ENCODE results near the gene NFE2L2.

DNA sequence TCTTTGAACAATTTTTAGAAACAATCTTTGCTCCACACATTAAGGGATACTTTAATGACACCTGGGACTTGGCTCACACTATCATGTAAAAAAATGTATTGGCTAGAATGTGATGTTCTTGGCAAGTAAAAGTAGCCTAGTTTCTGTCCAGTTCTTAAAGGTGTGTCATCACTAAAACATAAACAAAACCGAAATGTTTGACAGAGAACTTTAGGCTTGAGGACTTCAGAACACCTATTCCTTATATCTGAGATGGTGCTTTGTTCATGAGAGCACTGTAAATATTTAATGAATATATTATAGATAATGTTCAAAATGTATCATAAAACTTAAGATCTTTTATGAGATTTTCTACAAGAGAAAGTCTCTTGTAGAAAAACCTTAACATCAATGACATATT is 71.7 kb downstream of the NFE2L2 start:
- TF ChIP-seq, protein P1, sequence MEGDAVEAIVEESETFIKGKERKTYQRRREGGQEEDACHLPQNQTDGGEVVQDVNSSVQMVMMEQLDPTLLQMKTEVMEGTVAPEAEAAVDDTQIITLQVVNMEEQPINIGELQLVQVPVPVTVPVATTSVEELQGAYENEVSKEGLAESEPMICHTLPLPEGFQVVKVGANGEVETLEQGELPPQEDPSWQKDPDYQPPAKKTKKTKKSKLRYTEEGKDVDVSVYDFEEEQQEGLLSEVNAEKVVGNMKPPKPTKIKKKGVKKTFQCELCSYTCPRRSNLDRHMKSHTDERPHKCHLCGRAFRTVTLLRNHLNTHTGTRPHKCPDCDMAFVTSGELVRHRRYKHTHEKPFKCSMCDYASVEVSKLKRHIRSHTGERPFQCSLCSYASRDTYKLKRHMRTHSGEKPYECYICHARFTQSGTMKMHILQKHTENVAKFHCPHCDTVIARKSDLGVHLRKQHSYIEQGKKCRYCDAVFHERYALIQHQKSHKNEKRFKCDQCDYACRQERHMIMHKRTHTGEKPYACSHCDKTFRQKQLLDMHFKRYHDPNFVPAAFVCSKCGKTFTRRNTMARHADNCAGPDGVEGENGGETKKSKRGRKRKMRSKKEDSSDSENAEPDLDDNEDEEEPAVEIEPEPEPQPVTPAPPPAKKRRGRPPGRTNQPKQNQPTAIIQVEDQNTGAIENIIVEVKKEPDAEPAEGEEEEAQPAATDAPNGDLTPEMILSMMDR (IDR thresholded peaks at IDR 0.05), result no peak
- no peak for TF ChIP-seq POLR2A (IDR thresholded peaks at IDR 0.05)
